Activated CD8-positive, alpha-beta memory T cell treated with anti-CD3 and anti-CD28 coated beads, Interleukin-2, amount 50 U/mL, for 24 hours (primary cell): ENCODE measurements around the gene NOL8.

Experiments used
- DNase-seq: peaks from one replicate; pipeline ENCODE4 v3.0.0-alpha.2; 2020; ENCODE audit errors: extremely low read depth

The NOL8 gene

GRCh38 chr9:92312887-92313623 is 12.1 kb downstream of the NOL8 start:
- no peak for DNase-seq

- DNase-seq: no peak
These were observed 14.6 kb downstream of the NOL8 start for GRCh38 chr9:92310562-92310961.

GRCh38 chr9:92308893-92309292 is 16.3 kb downstream of the NOL8 start:
- no peak for DNase-seq

GRCh38 chr9:92300936-92301335 is 24.2 kb downstream of the NOL8 start:
- no peak for DNase-seq

GRCh38 chr9:92299116-92299515 is 26.0 kb downstream of the NOL8 start:
- no peak for DNase-seq

- no peak for DNase-seq
These were observed 27.1 kb downstream of the NOL8 start for GRCh38 chr9:92298036-92298435.

GRCh38 chr9:92297611-92298010 is 27.5 kb downstream of the NOL8 start:
- no peak for DNase-seq

GRCh38 chr9:92295827-92296258 is 29.3 kb downstream of the NOL8 start:
- no peak for DNase-seq

- no peak for DNase-seq
These were observed 29.8 kb downstream of the NOL8 start for GRCh38 chr9:92295240-92295790.

- DNase-seq: no peak
These were observed 30.9 kb downstream of the NOL8 start for GRCh38 chr9:92294297-92294676.

GRCh38 chr9:92293452-92294296 is 31.5 kb downstream of the NOL8 start, which contains the start of gene IARS1:
Gene IARS1 (minus strand): TSS chr9:92293697. CDS start chr9:92289419, 4,278 bp downstream.
- DNase-seq: peak; percentile 100

GRCh38 chr9:92293075-92293354 is 32.1 kb downstream of the NOL8 start:
- no peak for DNase-seq

- DNase-seq: no peak
These were observed 32.6 kb downstream of the NOL8 start for GRCh38 chr9:92292338-92293074.

GRCh38 chr9:92291577-92291976 is 33.6 kb downstream of the NOL8 start:
- no peak for DNase-seq

- no peak for DNase-seq
These were observed 34.2 kb downstream of the NOL8 start for GRCh38 chr9:92290785-92291429.

GRCh38 chr9:92289708-92290390 is 35.3 kb downstream of the NOL8 start:
- DNase-seq: no peak

GRCh38 chr9:92279302-92279701 is 45.8 kb downstream of the NOL8 start:
- DNase-seq: no peak

- no peak for DNase-seq
These were observed 47.0 kb downstream of the NOL8 start for GRCh38 chr9:92278110-92278509.

- DNase-seq: no peak
These were observed 48.7 kb downstream of the NOL8 start for GRCh38 chr9:92276331-92277032.

- DNase-seq: no peak
These were observed 49.6 kb downstream of the NOL8 start for GRCh38 chr9:92275541-92275940.
